Panc1 (cell line): ENCODE results near the gene SPP1. TPM values are rescaled to one million over a fixed set of nuclear protein-coding genes. Genes with fewer than 3 reads are reported as not detected.

Experiments used
- ATAC-seq: fragments of 200-7000 bp; cut with Tn5 transposase; 2 replicates; pipeline ENCODE4 v1.9.1; 2020; ENCODE audit warnings: mild to moderate bottlenecking, moderate library complexity
- BruUV-seq: library from RNA; stranded (reverse); fragments of 400-500 nt; replicated peaks from 2 replicates; lab custom pipeline; 2021; lab: Mats Ljungman, UMichigan
- CTCF ChIA-PET: fragments of 300-600 bp; sonication (Branson Sonifier 250); formaldehyde crosslinking; loops from one replicate; lab custom pipeline; 2022; ENCODE audit warnings: antibody characterized with exemption; lab: Charles Lee
- POLR2A ChIA-PET: fragments of 300-600 bp; sonication (Branson Sonifier 250); formaldehyde crosslinking; loops from one replicate; lab custom pipeline; 2022; ENCODE audit warnings: antibody characterized with exemption; lab: Charles Lee
- DNase-seq: peaks from one replicate; pipeline ENCODE4 v3.0.0-alpha.2; 2010; ENCODE audit warnings: low read depth, low spot score
- H3K27ac ChIP-seq: 2 replicates; pipeline ENCODE4 v1.5.1; 2011; ENCODE audit warnings: mild to moderate bottlenecking, low read length, inconsistent platforms
- H3K27me3 ChIP-seq: fragments of 200-500 bp; sonication (Bioruptor generic); 2 replicates; pipeline ENCODE4 v1.6.0; 2014; ENCODE audit warnings: low read length, inconsistent platforms; ENCODE audit not compliant: control insufficient read depth, insufficient read depth
- H3K36me3 ChIP-seq: fragments of 200-500 bp; sonication (Bioruptor generic); 2 replicates; pipeline ENCODE4 v1.5.1; 2014; ENCODE audit warnings: inconsistent platforms, mild to moderate bottlenecking, low read length, moderate library complexity; ENCODE audit not compliant: control insufficient read depth, insufficient read depth
- H3K4me1 ChIP-seq: 2 replicates; pipeline ENCODE4 v1.5.1; 2011; ENCODE audit warnings: inconsistent platforms, mild to moderate bottlenecking, low read length, moderate library complexity; ENCODE audit not compliant: control insufficient read depth, insufficient read depth
- H3K4me3 ChIP-seq, 2 experiments: 2 replicates each; pipeline ENCODE4 v1.5.1; 2011 to 2012; ENCODE audit warnings: low read depth in 2 of 2, low read length in 2 of 2, mild to moderate bottlenecking in 2 of 2, inconsistent platforms in 1 of 2, moderate library complexity in 1 of 2
- H3K9me3 ChIP-seq: fragments of 200-500 bp; sonication (Bioruptor generic); 2 replicates; pipeline ENCODE4 v1.5.1; 2014; ENCODE audit warnings: low read depth, mild to moderate bottlenecking, inconsistent platforms, low read length, moderate library complexity; ENCODE audit not compliant: control insufficient read depth, insufficient read depth
- CTCF ChIP-seq: fragments of 450-650 bp; IDR thresholded peaks from 2 replicates; pipeline ENCODE4 v1.5.1; 2017; ENCODE audit warnings: mild to moderate bottlenecking
- POLR2AphosphoS5 ChIP-seq: IDR thresholded peaks from 2 replicates; pipeline ENCODE4 v1.6.1; 2012; ENCODE audit warnings: mild to moderate bottlenecking, low read depth, low read length, moderate library complexity
- REST ChIP-seq, 2 experiments: IDR thresholded peaks; 2 replicates each; pipeline ENCODE4 v1.6.1; 2011 to 2012; ENCODE audit warnings: low read depth in 2 of 2, control low read depth in 1 of 2, low read length in 1 of 2, mild to moderate bottlenecking in 1 of 2, moderate library complexity in 1 of 2; ENCODE audit not compliant: insufficient read depth in 1 of 2
- SIN3A ChIP-seq: IDR thresholded peaks from 2 replicates; pipeline ENCODE4 v1.6.1; 2012; ENCODE audit warnings: low read depth, mild to moderate bottlenecking, low read length, moderate library complexity, borderline replicate concordance; ENCODE audit not compliant: insufficient read depth
- TCF7L2 ChIP-seq: IDR thresholded peaks from 2 replicates; pipeline ENCODE4 v1.6.1; 2011; ENCODE audit warnings: mild to moderate bottlenecking, low read depth, low read length, inconsistent platforms
- in situ Hi-C: cut with HindIII; loops from 2 replicates; pipeline ENCODE4 v1.10.0; 2016; ENCODE audit warnings: low sequenced_read_pairs, low pct_unique_long_range_greater_than_20kb
- intact Hi-C: fragments of 100-400 bp; cut with micrococcal nuclease; formaldehyde crosslinking; loops from one replicate; pipeline ENCODE4 v1.10.0; 2022; ENCODE audit not compliant: unreplicated experiment
- total RNA-seq: library from RNA; stranded (reverse); gene quantifications from one replicate; pipeline ENCODE4 v1.2.1, GENCODE V29; 2021; ENCODE audit not compliant: unreplicated experiment

The SPP1 gene
- total RNA-seq, 1 experiment from 2014 or later = 1.6 TPM

GRCh38 chr4:87974856-87975462, 555 bp upstream of the SPP1 start:
- H3K4me3 ChIP-seq = no peak overlapping the region

GRCh38 chr4:87977521-87978278, 2.2 kb downstream of the SPP1 start:
- no peak for TF ChIP-seq REST (IDR thresholded peaks at IDR 0.05; ENCODE audit: insufficient read depth in 1 of 2, low read depth in 2 of 2, low read length in 1 of 2)
- no peak for TF ChIP-seq TCF7L2
- no peak for TF ChIP-seq POLR2AphosphoS5
- no peak for TF ChIP-seq CTCF
- TF ChIP-seq SIN3A = no peak
- Histone ChIP-seq H3K36me3 (no peaks in the 10 kb centered on the region), H3K27ac (no peak overlapping the region), H3K27me3 (peaks cover 6% of the 10 kb centered on the region; the same call in 1 of the 2 replicates), H3K9me3 (no peaks in the 10 kb centered on the region), H3K4me3 (no peak overlapping the region), H3K4me1 (no peaks in the 10 kb centered on the region; the same call in 1 of the 2 replicates)
- no TSS peak for BruUV-seq
- DNase-seq = no peak
- intact Hi-C loops = loop anchor here (10.0 kb wide), 1 partner anchor 303 kb away; no protein-coding TSS in a partner anchor
- in situ Hi-C loops = no loop called here
- no peak for ATAC-seq
- ChIA-PET CTCF (no interaction called here), POLR2A (no interaction called here)

More at GRCh38 chr4:87974856-87975462, 555 bp upstream of the SPP1 start:
- ChIA-PET CTCF (interaction anchor here (0.6 kb wide), 1 partner anchor 120 kb away, joined by 4 read pairs; no protein-coding TSS in a partner anchor), POLR2A (no interaction called here)
- H3K27me3 ChIP-seq = peaks cover 6% of the 10 kb centered on the region; the same call in 1 of the 2 replicates
- H3K4me1 ChIP-seq = no peaks in the 10 kb centered on the region; the same call in 1 of the 2 replicates
- in situ Hi-C loops = no loop called here
- TF ChIP-seq SIN3A (no peak), POLR2AphosphoS5 (no peak), REST (IDR thresholded peaks at IDR 0.05; ENCODE audit: insufficient read depth in 1 of 2, low read depth in 2 of 2, low read length in 1 of 2) (no peak)
- no peaks in the 10 kb centered on the region for H3K36me3 ChIP-seq
- no peaks in the 10 kb centered on the region for H3K9me3 ChIP-seq
- intact Hi-C loops = loop anchor here (10.0 kb wide), 1 partner anchor 300 kb away; no protein-coding TSS in a partner anchor
- H3K27ac ChIP-seq = no peak overlapping the region
- DNase-seq = no peak
- no TSS peak for BruUV-seq
- no peak for ATAC-seq
